ENCODE results near the gene CSGALNACT2.

DNA sequence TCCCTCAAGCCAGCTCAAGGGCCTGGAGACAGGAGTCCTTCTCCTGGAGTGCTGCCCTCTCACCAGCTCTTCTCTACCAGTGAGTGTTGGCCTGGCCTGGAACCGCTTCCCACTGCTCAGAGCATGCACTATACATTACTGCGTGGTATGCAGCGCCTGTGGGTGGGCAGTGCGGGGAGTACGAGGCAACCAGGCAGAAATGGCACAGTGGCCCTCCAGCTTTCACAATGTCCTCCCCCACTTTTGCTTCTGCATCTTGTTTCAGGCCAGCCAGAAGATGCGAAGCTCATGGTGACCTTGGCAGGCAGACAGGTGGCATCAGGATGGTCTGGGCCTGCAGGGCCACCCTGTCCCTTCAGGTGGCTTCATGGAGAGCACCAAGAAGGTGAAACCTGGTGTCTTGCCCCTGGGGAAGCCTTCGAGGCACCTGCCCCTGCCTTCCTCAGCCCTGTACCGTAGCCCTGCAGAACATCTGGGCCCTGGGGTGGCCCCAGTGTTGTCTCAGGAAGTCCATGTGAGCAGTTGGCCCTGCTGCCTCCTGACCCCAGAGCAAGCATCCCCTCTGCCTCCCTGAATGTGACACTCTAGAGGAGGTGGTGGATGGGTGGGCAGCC lies 92.8 kb downstream of the CSGALNACT2 start:
- TF ChIP-seq, protein P1, sequence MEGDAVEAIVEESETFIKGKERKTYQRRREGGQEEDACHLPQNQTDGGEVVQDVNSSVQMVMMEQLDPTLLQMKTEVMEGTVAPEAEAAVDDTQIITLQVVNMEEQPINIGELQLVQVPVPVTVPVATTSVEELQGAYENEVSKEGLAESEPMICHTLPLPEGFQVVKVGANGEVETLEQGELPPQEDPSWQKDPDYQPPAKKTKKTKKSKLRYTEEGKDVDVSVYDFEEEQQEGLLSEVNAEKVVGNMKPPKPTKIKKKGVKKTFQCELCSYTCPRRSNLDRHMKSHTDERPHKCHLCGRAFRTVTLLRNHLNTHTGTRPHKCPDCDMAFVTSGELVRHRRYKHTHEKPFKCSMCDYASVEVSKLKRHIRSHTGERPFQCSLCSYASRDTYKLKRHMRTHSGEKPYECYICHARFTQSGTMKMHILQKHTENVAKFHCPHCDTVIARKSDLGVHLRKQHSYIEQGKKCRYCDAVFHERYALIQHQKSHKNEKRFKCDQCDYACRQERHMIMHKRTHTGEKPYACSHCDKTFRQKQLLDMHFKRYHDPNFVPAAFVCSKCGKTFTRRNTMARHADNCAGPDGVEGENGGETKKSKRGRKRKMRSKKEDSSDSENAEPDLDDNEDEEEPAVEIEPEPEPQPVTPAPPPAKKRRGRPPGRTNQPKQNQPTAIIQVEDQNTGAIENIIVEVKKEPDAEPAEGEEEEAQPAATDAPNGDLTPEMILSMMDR (IDR thresholded peaks at IDR 0.05; ENCODE audit: insufficient read depth, low read length, poor library complexity, severe bottlenecking): no peak
- no peak for TF ChIP-seq EZH2phosphoT487 (conservative IDR thresholded peaks at IDR 0.05; ENCODE audit: low read length)

Measured in SU-DHL-6 (cell line).